Suppressor macrophage (primary cell): ENCODE results near the gene GOLGA1.
A peak's percentile ranks its signal among the peaks of the same experiment; 100 is the strongest.

ENCODE experiments used
- DNase-seq, 4 experiments: peaks; one replicate each; pipeline ENCODE4 v3.0.0-alpha.2; 2020 to 2022

The GOLGA1 gene

DNA sequence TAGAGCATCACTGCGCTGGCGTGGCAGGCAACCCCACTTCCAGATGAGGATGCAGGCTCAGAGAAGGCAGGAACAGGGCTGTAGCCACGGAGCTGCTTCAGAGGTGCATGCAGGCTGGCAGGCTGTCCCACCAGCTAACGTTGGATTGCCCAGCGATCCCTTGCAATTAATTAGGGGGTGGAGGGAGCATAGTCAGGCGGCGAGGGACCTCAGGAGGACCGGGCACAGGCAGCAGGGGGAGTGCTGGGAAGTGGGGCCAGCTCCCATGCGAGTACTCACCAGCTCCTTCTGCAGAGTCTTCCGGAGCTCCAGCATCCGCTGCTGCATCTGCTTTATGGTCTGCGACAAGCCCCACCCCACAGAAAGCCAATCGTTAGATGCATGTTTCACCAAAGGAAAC, 58.7 kb downstream of the GOLGA1 start:
- DNase-seq: no peak

DNA sequence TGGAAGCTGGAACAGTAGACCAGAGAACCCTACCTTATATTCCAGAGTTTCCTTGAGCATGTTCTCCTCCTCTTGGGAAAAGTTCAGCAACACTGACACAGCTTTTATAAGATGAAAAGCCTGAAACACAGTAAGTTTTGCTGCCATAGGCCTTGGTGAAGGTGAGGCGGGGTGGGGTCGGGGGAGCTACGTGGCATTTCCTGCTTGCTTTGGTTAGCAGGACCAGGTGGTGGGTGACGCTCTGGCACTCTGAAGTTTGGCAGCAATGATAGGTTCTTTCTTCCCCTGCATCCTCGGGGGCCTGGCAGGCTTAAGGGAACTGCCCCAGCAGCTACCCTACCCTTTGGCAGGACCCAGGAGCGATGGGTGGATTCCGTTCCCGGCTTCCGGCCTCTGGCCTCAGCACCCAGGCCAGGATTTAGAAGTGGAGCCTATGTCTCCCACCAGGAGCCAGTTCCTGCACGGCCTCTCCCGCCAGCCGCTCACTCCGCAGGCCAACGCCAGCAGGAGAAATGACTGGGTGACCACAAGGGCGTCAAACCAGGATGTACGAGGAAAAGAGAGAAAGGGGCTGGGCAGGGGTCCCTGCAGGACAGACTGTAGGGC, 59.6 kb downstream of the GOLGA1 start:
- DNase-seq: no peak

DNA sequence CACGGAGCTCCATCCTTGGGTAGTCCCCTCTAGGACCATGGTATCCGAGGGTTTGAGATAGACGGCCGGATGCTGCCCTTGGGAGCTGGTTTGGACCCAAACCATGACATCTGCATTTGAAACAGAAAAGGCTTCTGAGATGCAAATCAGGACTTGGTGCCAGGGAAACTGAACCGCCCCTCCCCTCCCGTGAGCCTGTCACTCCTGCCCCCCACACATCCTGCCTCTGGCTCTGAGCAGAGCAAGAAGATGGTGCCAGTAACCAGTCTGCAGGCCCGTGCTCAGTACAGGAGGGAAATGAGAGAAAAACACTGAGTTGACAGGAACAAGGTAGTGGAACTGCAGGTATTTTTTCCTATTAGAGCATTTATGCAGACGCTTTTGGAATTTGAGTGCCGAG, 60.4 kb downstream of the GOLGA1 start:
- no peak for DNase-seq

DNA sequence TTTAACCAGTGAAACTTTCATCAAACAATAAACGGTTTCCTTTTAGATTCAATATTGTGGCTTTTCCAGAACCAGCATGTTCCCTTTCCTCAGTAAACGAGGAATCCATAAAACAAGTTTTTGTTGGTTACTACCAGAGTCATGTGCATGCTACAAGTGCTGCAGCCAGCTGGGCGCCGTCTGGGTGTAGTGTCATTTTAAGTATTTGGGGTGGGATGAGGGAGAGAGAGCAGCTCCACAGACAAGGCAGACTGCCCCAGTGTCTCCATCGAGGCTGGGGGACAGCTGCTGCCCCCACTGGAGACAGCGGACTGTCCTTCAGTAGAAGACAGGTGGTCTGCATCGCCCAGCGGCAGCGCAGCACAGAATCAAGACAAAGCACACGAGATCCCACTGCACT, 61.7 kb downstream of the GOLGA1 start:
- DNase-seq: no peak

DNA sequence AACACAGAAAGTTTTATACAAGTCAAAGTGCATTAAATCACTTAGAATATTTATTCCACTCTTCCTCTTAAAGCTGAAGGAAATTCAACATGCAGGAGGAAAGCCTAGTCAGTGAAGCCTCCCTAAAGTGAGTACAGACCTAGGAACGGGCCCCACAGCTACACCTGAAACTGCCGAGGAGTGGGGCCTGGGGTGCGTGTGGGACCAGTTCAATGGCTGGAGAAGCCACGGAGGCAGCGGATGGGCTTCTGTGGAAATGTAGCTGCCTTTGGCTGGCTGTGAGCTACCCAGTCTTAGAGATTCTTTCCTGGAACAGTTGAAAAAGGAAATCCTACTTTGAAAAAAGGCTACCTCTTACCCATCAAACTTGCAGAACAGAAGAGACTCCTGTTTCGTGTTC, 62.4 kb downstream of the GOLGA1 start:
- DNase-seq: no peak

DNA sequence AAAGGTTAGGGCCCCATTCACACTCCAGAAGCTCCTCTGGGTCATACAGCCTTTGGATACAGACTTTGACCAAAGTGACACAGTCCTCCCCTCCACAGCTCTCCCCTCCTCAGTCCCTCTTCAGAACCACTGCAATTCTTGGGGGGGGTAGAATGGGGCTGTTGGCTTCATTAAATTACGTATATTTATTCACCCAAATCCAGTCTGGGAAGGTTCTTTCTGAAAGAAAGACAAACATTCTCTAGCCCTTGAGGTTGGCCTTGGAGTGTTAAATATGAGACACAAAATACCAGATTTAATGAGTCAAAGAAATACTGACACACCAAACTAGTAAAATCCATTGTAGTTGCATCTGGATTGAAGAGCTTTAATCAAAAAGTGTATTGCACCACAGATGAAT, 62.9 kb downstream of the GOLGA1 start:
- DNase-seq: no peak

DNA sequence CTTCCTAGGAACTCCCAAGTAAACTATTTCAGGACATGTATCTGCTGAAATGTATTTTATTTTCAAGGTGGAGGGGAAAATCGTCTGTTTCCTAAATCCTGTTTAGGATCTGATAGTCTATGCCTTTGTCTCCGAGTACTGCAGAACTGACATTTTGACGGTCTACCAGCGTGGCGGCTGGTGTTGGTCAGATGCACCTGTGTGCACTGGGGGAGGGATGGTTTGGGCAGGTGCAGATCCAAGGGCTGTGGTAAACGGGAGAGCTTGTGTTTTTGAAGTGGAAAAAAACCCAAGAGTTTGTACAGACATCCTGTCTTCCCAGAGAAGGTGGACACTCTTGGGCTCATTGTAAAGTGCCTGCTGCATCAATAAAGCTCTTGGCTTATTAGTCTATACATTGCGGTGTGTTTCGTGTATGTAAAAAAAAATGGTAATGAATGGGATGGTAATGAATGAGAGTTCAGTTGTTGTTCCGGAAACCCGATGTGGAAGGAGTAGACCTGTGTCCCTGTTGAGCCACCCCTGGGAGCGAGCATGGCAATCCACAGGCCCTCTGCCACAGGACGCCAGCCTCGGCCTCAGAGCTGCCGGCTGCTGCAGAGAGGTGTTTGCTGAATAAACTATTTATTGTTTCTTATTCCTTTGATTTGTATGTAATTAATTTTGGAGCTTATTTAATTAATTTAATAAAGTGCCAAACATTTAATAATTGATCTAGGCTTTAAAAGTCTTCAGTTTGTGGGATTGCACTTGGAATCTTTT, 63.7 kb downstream of the GOLGA1 start:
- no peak for DNase-seq

DNA sequence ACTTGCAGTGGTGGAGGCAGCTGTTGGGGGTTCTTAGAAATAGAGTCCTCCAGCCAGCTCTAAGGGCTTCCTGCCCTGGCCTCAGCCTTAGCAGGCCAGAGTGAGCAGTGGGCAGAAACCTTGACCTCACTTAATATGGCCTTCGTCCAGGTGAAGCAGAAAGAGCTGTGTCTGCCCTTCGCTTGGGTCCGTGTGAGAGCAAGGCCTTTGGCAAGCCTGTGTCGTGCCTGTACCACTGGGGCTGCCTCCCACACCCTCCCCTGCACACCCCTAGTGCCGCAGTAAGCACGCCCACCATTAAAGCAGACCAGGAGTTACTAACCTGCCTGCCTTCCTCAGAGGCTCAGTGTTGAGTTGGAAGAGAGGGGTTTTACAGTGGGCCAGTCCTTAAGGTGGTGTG, 65.4 kb downstream of the GOLGA1 start:
- no peak for DNase-seq

DNA sequence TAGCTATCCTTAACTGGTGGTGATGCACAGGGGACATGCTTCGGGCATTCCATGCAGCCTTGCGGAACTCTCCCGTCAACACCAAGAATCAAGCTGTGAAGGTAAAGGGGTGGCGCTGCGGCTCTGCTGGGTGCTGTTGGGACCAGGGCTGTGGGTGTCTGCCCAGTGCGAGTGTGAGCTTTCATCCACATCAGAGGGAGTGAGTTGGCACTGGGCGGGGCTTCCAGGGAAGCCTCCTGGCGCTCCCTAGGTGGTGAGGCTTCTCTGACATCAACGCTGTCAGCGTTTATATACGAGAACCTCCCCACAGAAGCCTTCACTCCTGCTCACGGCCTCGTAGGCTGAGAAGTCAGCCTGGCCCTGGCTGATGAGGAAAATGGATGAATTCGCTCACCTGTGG, 67.2 kb downstream of the GOLGA1 start:
- no peak for DNase-seq

DNA sequence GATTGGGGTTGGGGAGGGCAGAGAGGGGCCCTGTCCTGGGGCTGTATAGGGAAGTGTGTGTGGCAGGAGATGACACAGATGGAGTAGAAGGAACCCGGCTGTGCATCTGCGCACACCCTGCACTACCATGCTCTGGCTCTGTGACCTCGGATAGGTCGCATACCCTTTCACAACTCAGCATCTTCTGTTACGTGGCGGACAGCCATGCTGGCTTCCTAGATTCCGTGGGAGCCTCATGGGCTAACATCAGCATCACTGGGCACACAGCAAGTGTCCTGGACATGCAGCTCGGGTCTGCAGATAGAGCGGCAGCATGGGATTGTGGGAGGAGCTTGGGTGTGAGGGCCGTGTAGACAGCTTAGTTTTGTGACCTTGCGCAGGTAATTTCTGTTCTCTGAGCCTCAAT, 69.7 kb downstream of the GOLGA1 start:
- DNase-seq: peak in 2 of 4 experiments; percentile 26

DNA sequence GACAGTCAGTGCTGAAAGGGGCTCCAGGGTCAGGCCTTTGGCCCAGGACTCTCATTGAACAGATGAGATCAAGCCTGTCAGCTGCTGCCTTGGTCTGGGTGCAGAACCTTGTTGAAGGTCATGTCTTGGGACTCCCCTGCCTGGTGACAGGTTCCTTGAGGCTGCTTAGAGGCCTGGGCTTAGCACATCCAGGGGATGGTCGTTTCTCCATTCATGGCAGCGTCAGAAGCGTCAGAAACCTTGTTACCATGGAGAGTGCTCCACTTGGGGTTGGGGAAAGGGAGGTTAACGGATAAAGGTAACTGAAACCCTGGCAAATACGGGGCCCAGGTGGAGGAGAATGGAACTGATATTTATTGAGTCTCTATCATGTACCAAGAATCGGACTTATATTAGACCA, 70.2 kb downstream of the GOLGA1 start:
- peak in 2 of 4 experiments; percentile 29 to 30 for DNase-seq

DNA sequence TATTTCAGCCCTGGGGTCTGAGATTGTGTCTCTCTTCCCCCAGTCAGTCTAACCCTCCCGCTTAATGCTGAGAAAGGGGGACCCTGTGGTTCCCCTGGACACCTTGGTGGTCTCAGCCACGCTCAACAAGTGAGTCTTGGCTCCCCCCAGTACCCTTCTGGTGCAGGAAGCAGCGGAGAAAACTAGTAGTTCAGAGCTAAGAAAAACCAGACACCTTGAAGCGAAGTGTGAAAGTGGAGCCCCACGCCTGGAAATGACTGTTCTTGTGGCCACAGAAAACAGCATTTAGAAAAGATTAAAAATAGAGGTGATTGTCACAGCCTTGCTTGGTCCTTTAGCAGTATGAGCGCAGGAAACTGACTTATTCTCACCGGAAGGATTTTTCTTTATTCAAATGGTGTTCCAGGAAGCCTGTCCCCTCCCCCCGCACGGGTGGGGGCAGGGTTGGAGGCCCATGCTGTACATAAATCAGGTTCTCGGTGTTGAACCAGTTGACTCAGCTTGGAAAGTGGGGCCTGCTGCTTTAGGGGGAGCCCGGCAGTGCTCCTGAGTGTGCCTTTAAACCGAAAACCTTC, 70.8 kb downstream of the GOLGA1 start:
- peak; percentile 33 to 61 (median 42) for DNase-seq

DNA sequence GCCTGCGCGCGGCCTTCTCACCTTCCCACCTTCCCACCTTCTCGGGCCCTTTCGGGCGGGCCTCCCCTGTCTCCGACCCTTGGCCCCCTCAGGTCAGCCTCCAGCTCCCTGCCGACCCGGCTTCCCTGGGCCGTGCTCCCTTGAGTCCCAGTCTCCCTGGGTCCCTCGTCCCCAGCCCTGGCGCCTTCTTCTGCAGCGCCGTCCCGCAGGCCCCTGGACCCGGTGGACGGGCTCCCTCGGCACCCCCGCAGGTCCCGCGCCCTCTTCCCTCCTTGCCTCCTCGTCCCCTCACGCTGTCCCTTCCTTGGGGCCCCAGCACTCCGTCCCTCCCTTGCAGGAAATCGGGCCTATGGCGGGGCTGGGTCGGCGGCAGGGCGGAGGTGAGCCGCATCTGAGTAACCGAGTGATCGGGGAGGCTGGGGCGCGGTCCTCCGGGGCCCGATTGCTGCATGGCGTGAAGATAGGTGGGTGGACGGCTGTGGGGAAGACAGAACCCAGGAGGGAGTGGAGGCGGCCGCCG, 71.4 kb downstream of the GOLGA1 start:
- peak; percentile 12 to 62 (median 42) for DNase-seq

DNA sequence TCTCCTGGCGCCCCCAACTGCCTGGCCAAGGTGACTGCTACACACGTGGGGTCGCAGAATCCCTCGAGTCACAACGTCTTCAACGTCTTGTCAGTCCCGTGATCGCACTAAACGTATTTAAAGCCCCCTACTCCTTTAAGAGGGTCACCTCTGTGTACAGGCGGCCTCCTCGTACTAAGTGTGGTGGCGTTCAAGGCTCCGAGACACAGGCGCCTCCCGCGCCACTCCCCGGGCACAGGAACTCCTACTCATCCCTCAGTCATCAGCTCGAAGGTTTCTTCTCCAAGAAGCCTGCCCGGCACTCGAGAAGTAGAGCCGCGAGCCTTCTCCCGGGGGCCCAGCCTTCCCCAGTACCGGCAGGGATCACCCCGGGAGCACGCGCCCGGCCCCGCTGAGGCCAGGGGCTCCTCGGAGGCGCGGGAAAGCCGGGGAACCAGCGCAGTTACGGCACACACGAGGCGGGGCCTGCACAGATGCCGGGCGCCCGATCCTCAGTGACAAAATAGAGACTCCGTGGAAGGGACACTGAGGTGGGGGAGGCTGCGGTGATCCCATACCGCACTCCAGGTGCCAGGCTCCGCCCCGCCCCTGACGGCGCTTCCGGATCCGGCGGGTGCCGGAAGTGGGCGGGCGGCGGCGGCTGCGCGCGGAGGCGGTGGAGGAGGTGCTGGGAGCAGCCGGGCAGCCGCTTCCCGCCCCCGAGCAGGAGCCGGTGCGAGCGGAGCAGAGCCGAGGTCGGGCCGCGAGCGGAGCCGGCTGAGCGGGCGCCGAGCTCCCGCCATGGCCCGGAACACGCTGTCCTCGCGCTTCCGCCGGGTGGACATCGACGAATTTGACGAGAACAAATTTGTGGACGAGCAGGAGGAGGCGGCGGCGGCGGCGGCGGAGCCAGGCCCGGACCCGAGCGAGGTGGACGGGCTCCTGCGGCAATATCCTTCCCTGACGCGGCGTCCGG, 72.1 kb downstream of the GOLGA1 start:
- DNase-seq: peak; percentile 89 to 96 (median 92)

DNA sequence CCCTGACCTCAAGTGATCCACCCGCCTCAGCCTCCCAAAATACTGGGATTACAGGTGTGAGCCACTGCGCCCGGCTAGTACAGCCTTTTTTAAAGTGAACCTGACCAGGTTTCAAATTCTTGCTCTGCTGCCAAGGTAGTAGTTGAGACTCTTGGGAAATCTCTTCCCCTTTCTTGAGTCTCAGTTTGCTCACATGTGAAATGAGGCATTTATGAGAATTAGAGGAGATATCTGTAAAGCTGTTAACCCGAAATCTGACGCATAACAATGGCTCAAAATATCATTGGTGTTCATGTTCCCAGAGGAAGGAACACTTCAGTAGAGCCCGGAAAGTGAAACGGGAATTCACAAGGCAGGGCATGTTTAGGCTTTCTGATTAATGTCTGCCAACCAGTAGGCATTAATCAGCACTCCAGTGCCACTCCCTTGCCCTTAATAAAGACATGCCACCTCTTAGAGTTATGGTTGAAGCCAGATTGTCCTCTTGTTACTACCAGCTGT, 77.5 kb downstream of the GOLGA1 start:
- peak in 2 of 4 experiments; percentile 35 to 40 for DNase-seq

DNA sequence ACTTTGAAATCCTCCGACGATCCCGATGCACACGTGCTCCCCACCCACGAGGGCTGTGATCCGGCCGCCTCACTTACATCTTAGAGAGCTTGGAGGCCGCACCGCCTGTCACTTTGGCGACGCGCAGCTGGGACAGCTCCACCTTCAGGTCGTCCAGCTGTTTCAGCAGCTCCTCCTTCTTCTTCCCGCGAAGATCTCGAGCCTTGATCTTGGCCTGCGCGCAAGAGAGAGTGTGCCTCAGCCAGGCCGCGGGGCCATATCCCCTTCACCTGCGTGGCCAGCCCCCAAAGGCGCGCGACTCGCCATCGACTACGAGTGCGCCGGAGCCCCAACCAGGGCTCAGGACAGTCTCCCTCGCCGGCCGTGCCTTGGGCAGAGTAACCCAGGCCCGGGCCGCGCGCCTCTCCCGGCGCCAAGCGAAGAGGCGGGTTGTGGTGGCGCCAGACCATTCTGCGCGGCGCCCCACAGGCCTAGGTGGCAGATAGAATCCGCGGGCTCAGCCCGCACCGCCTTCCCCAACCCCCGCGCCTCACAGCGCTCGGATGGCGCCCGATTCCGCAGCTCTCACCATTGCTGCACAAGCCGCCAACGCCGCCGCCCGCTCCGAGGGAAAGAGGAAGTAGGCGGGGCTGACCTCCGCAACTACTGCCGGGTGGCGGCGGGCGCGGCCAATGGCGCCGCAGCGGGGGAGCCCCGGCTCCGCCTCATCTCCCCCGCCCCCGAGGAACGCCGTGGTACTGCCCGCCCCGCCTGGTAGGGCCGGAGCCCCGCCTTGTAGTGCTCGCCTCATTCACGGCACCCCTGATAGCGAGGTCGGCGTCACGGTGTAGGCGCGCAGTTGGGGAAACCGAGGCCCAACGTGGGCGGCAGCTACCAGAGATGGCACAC, 79.3 kb downstream of the GOLGA1 start, which contains the start of the genes ARPC5L and RPL35:
Gene ARPC5L, plus strand, starts transcription at position 789 of the 888 bp plus-strand sequence. CDS start 7,161 bp downstream, outside the sequence.
Gene RPL35, minus strand, starts transcription at position 616 of the 888 bp plus-strand sequence. Its CDS starts 45 bp downstream, at position 571.
- DNase-seq: peak; percentile 96 to 99 (median 97)

DNA sequence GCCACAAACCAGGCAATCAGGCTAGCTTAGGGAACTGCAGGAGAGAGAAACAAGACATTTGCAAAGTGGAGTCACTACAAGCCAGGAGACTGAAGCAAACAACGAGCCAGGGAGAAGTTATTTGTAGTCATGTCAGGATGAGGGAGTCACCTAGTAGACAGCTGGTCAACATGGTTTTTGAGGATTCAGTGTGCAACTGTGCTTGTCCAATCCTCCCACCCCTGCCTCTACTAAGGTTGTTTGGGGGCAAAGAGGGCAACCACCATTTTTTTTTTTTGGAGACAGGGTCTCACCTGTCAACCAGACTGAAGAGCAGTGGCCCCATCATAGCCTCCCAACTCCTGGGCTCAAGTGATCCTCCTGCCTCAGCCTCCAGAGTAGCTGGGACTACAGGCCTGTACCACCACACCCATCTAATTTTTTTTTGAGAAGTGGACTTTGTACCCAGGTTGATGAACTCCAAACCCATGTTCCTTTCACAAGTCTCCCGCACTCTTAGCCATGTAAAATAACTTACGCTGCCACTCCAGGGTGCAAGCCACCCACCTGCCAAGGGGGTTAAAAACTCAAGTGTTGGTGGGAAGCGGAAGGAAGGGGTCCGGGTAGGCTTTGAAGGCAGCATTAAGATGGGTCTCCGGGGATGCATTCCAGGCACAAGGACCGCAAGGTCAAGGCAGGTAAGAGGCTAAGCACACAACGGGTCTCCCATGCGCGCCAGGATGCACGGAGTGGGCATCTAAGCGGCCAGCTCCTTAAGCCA, 80.1 kb downstream of the GOLGA1 start:
- no peak for DNase-seq

DNA sequence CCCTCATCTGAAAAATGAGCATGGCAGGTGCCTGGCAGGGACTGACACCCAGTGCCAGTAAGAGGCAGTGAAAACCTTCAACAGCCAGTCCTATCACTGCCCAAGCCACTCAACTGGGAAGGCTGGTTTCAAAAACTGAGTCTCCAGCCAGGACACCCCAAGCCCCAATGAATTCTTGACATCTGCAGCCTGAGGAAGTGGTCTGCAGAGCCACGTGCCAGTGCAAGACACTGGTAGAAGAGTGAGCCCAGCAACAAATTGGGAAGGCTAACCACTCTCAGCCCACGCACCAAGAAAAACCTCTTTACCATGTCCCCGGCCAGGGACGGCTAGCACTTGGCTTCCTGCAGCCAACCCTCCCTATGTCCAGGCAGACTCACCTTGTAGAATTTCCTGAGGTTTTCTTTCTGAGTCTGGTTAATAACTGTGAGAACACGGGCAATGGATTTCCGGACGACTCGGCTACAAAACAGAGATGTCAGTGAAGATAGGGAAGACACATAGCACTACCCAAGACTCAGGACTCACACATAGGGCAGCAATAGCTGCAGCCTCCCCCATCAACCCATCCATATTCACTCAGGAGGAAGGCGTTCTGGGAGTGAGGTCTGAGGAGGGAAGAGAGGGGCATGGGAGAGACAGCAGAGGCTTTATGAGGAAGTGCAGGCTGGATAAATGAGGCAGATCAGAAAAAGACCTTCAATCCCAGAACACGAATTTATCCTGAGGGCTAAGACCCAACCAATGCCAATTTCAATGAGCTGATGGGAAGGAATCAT, 80.9 kb downstream of the GOLGA1 start:
- DNase-seq: peak in 3 of 4 experiments; percentile 24 to 36 (median 31)

DNA sequence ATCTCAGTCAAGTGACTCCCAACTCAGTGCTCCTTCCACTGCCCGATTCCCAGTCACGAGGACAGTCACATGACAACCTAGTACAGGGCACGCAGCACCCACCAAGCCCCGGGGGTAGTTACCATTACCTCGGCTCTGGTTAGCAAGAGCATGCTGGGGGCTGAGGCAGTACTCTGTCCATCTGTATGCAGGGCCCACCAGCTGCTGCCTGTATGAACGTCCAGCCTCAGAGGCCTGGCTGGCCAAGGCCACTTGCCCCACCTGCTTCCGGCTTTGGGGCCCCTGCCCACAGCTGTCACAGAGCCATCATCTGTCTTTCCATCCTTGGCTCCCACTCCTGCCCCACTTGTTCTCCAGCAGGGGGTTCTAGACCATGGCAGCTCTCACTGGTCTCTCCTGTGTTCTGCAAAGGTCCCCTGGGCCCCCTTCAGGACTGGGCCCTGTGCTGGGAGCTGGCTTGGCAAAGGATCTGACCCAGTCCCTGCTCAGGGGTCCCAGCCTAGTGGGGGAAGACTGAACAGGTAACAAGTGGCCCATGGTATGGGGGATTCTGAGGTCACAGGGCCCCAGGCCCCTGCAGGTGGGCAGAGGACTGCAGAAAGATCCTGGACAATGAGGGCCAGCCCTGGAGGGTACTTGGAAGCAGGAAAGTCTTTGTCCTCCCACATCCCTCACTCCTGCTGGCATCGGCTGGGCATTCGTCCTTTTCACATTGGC, 82.4 kb downstream of the GOLGA1 start:
- no peak for DNase-seq
